ENCODE data around the gene NEK7.
A peak's percentile ranks its signal among the peaks of the same experiment; 100 is the strongest.
"Not testable (repeated sequence)": the region's sequence is repeated elsewhere in the genome, so short reads cannot be mapped to it uniquely, and the experiment has no call there.

NEK7 gene

DNA sequence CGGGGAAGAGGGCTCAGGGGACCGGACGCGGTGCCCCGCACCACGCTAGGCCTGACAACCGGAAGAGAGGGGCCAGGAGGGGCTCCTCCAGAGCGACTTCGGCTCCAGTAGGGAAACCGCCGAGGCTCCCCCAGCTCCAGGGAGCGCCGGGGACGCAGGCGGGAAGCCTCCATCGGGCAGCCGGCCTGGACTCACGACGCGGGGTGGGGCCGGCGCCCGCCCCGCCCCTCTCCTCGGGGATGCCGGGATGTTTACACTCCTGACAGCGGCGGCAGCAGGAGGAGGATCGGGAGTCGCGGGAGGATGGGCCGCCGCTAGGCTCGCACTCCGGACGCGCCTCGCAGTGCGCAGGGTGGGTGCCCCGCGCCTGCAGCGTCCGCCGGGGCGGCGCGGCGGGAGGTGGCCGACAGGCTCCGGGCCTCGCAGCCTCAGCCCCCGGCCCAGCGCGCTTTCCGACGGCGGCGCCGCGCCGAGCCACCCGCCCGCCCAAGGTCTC is at the start of gene NEK7:
Gene NEK7, plus strand, starts transcription at position 254 of the 496 bp plus-strand sequence. CDS start 75,583 bp downstream, outside the sequence.
- peak; percentile 50 to 54 for DNase-seq

DNA sequence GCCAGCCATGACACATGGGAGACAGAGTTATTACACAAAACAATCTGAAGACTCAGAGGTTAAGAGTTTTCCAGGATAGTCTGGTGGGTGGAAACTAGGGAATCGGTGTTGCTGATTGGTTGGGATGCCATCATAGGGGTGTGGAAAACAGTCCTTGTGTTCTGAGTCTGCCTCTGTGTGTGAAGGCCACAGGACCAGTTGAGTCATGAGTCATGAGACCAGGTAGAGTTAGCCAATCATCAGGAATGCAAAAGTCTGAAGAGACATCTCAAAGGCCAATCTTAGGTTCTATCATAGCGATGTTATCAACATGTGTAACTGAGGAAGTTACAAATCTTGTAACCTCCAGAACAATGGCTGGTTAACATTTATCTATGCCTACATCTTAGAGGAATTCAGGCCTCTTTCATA is 49.7 kb upstream of the NEK7 start:
- no peak for DNase-seq

- DNase-seq = no peak
Observed at GRCh38 chr1:198108636-198109370, 48.0 kb upstream of the NEK7 start.

DNA sequence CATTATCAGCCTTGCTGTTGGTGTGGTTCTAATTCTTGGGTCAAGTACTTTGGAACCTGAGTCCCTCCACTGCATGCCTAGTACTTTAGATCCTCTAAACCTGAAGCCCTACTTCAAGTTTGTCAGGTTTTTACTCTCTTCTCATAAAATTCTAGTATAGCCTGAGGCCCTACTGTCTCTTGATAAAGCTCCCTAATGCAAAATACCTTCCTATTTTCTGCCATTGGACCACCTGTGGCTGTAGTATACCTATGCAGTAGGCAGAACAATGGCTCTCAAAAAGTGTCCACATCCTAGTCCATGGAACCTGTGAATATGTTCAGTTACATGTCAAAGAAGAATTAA is 47.5 kb upstream of the NEK7 start:
- DNase-seq = no peak

DNA sequence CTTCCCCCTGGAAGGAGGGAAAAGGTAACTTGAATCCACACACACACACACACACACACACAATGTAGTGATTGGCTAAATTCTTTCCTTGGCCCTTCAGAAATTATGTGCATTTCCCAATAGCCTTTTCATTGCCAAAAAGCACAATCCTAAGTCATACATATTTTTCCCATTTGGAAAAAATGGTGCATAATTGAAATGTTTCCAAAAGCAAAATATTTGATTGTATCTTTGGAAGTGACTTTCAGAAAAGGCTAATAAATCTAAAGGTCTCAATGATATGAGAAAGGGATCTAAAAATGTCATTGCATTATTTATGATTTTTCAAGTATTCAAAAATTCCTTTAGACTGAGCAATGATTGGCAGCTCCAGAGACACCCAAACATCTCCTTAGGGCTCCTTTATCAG is 43.5 kb upstream of the NEK7 start:
- no peak for DNase-seq

- no peak for DNase-seq
Observed at GRCh38 chr1:198116069-198116468, 40.7 kb upstream of the NEK7 start.

GRCh38 chr1:198116469-198116868 is 40.3 kb upstream of the NEK7 start:
- no peak for DNase-seq

GRCh38 chr1:198117267-198117666 is 39.5 kb upstream of the NEK7 start:
- no peak for DNase-seq

GRCh38 chr1:198118134-198118533 is 38.7 kb upstream of the NEK7 start:
- DNase-seq = no peak

DNA sequence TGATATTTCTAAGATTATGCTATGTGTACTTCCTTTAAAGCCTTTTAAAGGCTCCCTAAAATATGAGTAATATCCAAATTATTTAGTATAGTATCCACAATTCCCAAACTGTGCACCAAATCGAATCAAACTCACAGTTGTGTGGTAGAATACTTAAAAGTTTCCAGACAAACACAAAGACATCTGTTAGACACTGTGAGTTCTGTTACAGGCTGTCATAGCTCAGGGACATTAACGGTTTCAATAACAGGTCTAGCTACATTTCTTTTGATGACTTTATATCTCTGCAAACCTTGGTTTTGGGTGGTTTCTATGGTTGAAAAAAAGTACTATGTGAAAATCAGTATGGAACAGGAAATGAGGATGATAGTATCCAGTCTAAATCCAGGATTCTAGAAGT is 36.9 kb upstream of the NEK7 start:
- no peak for DNase-seq

GRCh38 chr1:198121056-198121826 is 35.6 kb upstream of the NEK7 start:
- DNase-seq = no peak

DNA sequence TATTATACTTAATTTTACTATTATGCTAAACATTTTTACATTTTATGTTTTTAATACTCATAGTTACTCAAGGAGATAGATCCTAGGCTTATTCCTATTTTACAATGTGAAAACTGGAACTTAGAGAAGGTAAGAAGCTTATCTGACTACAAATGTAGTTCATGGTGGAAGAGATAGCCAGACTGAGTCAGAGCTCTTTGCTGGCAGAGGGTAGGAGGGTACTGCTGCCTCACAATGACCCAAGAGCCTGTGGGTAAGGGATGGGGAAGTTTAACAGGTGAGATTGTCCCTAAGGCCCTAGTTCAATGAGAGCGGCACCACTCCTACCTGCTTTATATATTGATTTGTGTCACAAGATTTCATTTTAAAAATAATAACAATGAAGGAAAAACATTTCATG is 34.1 kb upstream of the NEK7 start:
- no peak for DNase-seq

DNA sequence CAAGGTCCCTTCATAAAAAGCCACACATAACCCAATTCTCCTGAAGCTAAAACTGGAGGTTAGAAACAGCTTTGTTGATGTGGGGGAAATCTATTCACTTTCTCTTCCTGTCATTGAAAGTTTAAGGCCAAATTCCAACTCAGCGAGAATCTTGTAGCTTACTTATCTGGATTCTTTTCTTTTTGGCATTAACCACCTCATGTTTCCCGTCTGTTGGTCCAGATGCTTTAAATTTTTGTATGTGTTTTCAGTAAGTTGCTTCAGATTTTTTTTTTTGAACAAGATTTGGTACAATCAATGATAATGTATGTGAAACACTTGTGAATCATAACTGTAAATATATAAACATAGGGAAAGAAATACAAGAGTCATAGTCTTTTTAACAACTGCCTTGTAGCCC is 33.7 kb upstream of the NEK7 start:
- no peak for DNase-seq

- DNase-seq = no peak
Observed at GRCh38 chr1:198124673-198125072, 32.1 kb upstream of the NEK7 start.

- DNase-seq = no peak
Observed at GRCh38 chr1:198125995-198126735, 30.6 kb upstream of the NEK7 start.

DNA sequence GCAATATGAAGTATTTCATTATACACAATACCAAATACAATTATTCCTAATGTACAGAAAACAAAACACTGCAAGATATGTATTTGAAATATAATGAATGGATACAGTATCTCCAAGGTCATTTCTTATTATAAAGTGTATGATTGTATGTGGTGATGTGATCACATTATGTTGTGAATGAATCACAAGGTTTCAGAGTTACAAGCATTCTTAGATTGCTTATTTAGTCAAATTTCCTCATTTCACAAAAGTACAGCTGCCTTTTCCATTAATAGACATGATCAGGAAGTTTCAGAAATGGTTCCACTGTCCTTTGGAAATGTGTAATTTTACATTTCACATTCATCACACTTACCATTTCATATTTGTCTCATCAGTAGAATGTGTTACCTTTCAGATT is 28.3 kb upstream of the NEK7 start:
- no peak for DNase-seq

DNA sequence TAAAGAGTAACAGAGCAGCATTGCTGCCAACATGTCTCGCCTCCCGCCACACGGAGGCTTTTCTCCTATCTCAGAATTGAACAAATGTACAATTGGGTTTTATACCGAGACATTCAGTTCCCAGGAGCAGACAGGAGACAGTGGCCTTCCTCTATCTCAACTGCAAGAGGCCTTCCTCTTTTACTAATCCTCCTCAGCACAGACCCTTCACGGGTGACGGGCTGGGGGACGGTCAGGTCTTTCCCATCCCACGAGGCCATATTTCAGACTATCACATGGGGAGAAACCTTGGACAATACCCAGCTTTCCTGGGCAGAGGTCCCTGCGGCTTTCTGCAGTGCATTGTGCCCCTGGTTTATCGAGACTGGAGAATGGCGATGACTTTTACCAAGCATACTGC is 26.7 kb upstream of the NEK7 start:
- not testable (repeated sequence) for DNase-seq

DNA sequence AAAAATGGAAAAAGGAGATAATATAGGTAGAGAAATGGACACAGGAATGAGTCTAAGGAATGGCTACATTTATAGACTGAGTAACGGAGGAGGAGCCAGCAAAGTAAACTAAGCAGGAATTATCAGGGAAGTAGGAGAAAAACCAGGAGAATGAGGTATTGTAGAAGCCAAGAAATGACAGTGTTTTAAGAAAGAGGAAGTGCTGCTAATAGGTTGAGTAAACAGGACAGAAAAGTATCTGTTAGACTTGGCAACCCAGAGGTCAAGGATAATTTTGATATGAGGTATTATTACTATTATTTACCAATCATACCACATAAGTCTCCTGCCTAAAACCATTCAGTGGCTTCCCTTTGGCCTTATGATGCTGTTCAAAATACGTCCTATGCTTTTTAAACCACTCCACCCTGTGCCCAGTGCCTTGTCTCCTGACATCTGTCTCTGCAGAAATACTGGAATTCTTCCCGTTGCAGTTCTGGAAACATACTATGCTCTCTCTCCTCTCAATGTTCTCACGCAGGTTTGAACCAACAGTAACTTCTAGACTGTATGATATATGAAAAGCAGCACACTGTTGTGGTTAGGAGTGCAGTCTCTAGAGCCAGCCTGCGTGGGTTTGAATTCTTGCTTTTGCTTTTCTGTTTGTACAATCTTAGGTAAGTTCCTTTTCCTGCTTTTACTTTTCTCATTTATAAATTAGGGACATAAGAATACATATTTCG is 24.6 kb upstream of the NEK7 start:
- no peak for DNase-seq

DNA sequence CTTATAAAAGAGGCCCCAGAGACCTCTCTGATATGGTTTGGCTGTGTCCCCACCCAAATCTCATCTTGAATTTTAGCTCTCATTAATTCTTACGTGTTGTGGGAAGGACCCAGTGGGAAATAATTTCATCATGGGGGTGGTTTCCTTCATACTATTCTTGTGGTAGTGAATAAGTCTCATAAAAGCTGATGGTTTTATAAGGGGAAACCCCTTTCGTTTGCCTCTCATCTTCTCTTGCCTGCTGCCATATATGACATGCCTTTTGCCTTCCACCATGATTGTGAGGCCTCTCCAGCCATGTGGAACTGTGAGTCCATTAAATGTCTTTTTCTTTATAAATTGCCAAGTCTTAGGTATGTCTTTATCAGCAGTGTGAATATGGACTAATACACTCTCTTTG is 22.5 kb upstream of the NEK7 start:
- DNase-seq = no peak

GRCh38 chr1:198135366-198135765 is 21.4 kb upstream of the NEK7 start:
- no peak for DNase-seq

DNA sequence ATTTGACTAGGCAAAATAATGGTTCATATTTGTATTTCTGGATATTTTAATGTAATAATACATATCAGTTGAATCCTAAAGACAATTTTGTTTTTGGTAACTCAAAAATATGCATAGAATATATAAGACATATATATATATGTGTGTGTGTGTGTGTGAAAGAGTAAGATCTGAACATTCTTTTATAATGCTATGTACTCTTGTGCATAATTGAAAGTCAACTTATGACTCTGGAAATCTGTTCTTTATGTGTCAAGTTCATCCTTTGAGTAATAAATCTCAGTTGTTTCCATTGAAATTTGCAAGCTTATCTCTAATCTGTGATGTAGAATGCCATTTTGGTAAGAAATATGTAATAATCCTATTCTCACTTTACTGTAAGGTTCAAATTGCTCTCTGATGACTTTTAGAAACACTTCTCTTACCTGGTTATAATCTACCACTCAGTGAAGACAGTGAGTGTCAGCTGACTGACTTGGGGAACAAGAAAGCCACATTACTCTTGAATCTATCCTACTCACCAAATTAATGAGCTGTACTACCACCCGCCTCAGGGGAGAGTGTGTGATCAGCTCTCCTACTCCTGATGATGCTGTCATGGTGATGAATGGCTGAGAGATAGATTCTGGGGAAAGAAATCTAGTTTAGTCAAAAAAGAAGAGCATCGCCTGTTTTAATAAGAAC is 15.0 kb upstream of the NEK7 start:
- DNase-seq = no peak

- DNase-seq = no peak
Observed at GRCh38 chr1:198143797-198144196, 13.0 kb upstream of the NEK7 start.
